CMK (cell line): Measurements from ENCODE around the gene CCDC182.
A peak's percentile ranks its signal among the peaks of the same experiment; 100 is the strongest.

Experiments
- DNase-seq: peaks from one replicate; pipeline ENCODE4 v3.0.0-alpha.2; 2010; ENCODE audit warnings: low read depth

The CCDC182 gene

DNA sequence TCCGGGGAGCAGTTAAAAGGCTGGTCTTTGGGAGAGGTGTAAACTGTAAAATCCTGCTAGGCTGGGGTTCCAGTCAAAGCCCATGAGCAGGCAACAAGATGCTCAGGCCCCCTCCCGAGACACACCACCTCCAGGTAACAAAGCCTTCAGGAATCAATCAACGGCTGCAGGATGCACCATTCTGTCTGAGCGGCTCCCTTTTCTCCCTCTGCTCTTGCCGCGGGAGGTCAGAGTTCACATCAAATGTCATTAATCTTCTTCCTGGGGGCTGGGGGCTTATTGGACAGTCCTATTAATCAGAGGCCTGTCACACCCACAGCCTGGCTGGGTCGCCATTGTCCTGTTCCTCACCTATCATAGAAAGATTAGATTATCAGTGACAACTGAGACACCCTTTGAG is 11.9 kb upstream of the CCDC182 start:
- DNase-seq, result no peak

GRCh38 chr17:57755480-57756070 is 10.5 kb upstream of the CCDC182 start:
- no peak for DNase-seq

GRCh38 chr17:57752031-57752905 is 7.2 kb upstream of the CCDC182 start:
- no peak for DNase-seq

DNA sequence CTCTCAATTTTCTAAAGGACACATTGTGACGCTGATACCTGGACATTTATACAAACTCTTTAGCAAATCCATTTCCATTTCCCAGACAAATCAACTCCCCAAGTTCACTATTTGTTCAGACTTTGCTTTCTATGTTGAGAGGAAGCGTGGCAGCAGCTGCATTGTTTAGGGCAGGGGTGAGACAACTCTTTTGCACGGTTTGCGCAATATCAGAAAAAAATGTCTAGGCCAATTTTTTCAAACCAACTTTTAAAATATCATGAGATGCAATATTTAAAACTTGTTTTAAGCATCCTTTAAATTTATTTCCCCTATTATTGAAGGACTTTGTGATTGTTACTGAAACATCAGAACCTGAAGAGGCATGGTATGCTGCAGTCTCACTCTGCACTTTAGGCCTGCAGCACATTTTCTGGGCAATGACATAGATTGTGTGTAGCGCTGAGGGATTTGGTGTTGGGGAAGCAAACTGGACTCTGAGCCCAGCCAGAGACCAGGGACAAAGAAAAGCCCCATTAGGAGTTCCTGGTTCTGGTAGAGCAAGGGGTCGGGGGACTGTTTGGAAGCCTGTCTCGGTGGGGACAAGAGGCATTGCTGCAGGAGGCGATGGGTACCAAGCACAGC is 6.4 kb upstream of the CCDC182 start:
- DNase-seq, result no peak

- no peak for DNase-seq
Measured at GRCh38 chr17:57750895-57751294, 5.8 kb upstream of the CCDC182 start.

GRCh38 chr17:57750109-57750871 is 5.2 kb upstream of the CCDC182 start:
- peak; percentile 61 for DNase-seq

DNA sequence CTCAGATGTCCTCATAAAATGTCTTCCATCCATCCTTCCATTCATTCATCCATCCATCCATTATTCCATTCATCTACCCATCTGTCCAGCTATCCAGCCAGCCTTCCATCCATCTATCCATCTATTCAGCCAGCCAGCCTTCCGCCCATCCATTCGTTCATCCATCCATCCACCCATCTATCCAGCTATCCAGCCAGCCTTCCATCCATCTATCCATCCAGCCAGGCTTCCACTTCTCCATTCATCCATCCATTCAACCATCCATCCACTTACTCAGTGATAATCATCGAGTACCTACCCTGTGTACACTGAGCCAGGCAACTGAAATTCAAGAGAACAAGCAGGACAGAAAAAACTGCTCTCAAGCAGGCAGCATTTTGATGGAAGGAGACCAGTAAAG is 4.6 kb upstream of the CCDC182 start:
- no peak for DNase-seq

DNA sequence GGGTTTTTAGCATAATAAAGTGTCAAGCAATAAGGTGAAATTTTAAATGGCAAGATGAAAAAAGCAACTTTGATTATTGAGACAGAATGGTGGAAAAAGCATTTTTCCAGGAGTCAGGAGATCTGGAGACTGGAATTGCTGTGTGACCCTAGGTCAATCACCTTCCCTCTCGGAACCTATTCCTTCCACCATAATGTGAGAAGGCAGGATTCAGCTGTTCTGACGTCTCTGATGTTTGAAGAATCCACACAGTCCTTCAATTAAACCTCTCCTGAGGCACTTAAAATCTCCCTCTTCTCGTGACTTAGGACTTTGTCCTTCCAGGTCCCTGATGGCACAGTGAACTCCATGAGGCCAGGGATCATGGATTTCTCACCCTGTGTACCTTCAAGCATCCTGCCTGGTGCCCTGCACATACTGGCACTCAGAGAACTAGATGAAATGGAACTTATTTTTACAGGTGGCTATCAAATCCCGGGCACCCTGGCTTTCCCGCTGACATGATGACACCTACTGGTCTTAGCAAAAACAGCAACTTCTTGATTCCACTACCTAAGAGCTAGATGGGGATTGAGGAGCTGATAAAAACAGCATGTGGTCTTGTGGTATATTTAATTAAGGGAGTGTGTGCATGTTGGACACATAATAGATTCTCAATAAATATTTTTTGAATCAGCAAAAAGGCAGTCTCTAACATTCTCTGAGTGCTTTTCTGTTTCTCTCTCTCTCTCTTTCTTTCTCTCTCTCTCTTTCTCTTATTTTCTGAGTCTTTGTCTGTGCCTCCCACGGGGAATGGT is 2.3 kb upstream of the CCDC182 start:
- DNase-seq, result peak; percentile 41

GRCh38 chr17:57746221-57746620 is 1.1 kb upstream of the CCDC182 start:
- no peak for DNase-seq

DNA sequence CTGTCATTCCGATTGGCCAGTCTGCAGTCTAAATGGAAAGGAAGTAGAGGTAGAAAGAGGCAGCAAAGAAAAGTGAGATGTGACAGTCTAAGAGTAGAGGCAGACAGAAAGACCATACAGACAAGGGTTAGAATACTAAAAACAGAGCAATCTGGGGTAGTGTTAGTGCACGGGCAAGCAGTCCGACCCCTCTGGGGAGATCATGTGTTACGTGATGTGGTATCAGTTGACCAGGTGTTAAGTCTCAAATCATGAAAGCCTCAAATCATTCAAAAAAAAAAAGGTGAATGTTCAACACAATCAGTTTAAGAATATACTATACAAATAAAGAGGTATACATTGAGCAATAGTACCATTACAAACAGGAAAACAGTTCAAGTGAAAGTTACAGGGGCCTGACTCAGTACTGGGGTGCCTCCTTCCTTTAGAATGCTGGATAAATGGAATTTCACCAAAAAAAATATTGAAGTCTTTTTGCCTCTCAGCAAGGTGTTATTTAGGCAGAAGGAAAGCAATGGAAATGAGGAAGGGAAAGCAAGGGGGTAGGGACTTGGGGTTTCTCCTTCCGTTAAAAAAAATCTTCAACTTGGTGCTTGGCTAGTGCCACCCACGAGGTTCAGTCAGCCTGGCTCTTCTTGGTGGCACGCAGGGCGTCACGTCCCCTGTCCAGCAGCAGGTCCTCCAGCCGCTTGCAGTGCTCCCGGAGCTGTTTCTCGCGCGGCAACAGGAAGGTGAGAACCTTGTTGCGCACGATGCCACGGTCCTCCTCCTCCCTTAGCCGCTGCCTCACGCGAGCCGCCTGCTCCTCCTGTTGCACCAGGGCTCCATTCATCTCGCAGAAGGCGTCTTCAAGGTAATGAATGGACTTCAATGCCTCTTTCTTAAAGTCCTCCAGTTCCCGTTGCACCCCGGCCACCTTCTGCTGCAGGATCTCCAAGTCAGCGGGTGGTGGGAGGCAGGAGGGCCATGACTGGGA is 616 bp downstream of the CCDC182 start:
- DNase-seq, result no peak

- no peak for DNase-seq
Measured at GRCh38 chr17:57740235-57740528, 4.9 kb downstream of the CCDC182 start.

GRCh38 chr17:57739402-57740234 is 5.5 kb downstream of the CCDC182 start:
- DNase-seq, result no peak

- DNase-seq, result no peak
Measured at GRCh38 chr17:57737450-57737849, 7.6 kb downstream of the CCDC182 start.

- no peak for DNase-seq
Measured at GRCh38 chr17:57735707-57736106, 9.4 kb downstream of the CCDC182 start.

DNA sequence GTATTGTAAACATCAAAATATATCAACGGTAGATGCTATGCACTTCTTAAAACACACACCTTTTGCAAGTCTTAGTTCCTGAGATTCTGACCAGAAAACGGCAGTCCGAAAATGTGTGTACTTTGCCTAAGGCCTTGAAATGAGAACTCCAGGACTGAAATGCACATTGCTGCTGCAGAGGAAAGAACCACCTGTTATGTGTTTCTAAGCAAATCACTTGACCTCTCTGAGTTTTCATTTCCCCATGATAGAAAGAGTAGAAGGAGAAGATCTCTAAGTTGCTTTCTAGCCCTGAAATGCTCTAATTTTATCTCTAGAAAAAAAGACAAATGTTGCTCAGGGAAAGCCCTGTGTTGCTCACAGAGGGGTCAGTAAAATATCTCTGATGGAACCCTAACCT is 9.9 kb downstream of the CCDC182 start:
- DNase-seq, result no peak

- DNase-seq, result no peak
Measured at GRCh38 chr17:57733085-57733484, 12.0 kb downstream of the CCDC182 start.

GRCh38 chr17:57732062-57732461 is 13.0 kb downstream of the CCDC182 start:
- no peak for DNase-seq

GRCh38 chr17:57730026-57730701 is 14.9 kb downstream of the CCDC182 start:
- DNase-seq, result no peak

GRCh38 chr17:57727630-57728175 is 17.4 kb downstream of the CCDC182 start:
- no peak for DNase-seq
